Measurements from ENCODE around the gene ZNF445.

DNA sequence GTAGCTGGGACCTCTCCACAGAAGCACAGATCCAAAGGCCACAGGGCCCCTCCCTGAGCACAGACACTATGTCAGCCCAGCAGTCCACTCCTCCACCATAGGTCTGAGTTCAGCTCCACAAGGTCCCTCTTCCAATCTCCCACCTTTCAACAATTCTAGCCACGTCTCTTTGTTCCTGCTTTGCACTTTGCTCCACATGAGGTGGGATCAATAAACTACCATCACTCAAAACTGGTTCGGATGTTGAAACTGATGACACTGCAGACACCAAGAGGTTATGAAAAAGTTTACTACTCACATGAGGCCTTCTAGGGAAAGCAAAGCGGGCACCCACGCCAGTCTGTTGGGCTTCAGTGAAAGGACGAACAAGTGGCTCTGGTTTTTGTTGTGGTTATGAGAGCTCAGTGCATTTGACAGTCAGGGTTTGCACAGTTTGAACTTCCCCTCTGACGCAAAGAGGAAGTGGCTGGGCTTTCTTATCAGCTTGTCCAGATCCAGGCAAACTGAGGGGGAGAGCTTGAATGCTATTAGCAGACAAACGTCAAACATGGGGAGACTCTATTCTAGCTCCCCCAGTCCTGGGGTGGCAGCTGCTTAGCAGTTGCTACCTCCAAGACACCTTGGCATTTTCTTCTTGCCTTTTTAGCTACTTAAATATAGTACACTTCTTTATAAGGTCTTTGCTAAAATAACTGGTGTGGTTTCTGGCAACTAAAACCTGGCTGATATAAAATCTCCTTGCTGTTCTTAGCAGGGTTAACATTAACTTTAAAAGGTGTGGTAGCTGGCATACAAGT, 37.8 kb downstream of the ZNF445 start:
- TF ChIP-seq EP300 (IDR thresholded peaks at IDR 0.05) (peak in 1 of 2 donors; percentile 87), POLR2A (IDR thresholded peaks at IDR 0.05) (peak in 1 of 2 donors; percentile 29)
- TF ChIP-seq, protein P1, sequence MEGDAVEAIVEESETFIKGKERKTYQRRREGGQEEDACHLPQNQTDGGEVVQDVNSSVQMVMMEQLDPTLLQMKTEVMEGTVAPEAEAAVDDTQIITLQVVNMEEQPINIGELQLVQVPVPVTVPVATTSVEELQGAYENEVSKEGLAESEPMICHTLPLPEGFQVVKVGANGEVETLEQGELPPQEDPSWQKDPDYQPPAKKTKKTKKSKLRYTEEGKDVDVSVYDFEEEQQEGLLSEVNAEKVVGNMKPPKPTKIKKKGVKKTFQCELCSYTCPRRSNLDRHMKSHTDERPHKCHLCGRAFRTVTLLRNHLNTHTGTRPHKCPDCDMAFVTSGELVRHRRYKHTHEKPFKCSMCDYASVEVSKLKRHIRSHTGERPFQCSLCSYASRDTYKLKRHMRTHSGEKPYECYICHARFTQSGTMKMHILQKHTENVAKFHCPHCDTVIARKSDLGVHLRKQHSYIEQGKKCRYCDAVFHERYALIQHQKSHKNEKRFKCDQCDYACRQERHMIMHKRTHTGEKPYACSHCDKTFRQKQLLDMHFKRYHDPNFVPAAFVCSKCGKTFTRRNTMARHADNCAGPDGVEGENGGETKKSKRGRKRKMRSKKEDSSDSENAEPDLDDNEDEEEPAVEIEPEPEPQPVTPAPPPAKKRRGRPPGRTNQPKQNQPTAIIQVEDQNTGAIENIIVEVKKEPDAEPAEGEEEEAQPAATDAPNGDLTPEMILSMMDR (IDR thresholded peaks at IDR 0.05) = peak in 1 of 5 experiments; percentile 11
